ENCODE measurements around the gene KIAA1143. TPM values are rescaled to one million over a fixed set of nuclear protein-coding genes. Genes with fewer than 3 reads are reported as not detected.
A peak's percentile ranks its signal among the peaks of the same experiment; 100 is the strongest.

KIAA1143 gene
- polyA plus RNA-seq, 1 of the 3 experiments (the other 2 are of a cell fraction): 5.6 TPM

DNA sequence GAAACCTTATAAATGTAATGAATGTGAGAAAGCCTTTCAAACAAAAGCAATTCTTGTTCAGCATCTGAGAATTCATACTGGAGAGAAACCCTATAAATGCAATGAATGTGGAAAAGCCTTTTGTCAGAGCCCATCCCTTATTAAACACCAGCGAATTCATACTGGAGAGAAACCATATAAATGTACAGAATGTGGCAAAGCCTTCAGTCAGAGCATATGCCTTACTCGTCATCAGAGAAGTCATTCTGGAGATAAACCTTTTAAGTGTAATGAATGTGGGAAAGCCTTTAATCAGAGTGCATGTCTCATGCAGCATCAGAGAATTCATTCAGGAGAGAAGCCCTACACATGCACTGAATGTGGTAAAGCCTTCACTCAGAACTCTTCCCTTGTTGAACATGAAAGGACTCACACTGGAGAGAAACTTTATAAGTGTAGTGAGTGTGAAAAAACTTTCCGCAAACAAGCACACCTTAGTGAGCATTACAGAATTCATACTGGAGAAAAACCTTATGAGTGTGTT lies 26.7 kb downstream of the KIAA1143 start:
- H3K36me3 ChIP-seq (replicated peaks in 1 of 2; ENCODE audit: control insufficient read depth in 1 of 2, insufficient read depth in 2 of 2, low read length in 1 of 2): peaks cover 26 to 30% of the 10 kb centered on the region in 2 experiments
- H3F3A ChIP-seq (replicated peaks; ENCODE audit: insufficient read depth): no peaks in the 10 kb centered on the region
- TF ChIP-seq, protein P1, sequence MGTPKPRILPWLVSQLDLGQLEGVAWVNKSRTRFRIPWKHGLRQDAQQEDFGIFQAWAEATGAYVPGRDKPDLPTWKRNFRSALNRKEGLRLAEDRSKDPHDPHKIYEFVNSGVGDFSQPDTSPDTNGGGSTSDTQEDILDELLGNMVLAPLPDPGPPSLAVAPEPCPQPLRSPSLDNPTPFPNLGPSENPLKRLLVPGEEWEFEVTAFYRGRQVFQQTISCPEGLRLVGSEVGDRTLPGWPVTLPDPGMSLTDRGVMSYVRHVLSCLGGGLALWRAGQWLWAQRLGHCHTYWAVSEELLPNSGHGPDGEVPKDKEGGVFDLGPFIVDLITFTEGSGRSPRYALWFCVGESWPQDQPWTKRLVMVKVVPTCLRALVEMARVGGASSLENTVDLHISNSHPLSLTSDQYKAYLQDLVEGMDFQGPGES (IDR thresholded peaks at IDR 0.05; ENCODE audit: low read depth, low read length): no peak
- TF ChIP-seq GATA2 (CRISPR knock-in tag; IDR thresholded peaks at IDR 0.05) (no peak), FOSL2 (IDR thresholded peaks at IDR 0.05; ENCODE audit: borderline replicate concordance, low read depth) (no peak), FOXM1 (IDR thresholded peaks at IDR 0.05; ENCODE audit: low read depth) (no peak), MEF2A (IDR thresholded peaks at IDR 0.05; ENCODE audit: borderline replicate concordance, low read depth) (no peak), EZH2phosphoT487 (IDR thresholded peaks at IDR 0.05; ENCODE audit: borderline replicate concordance, low read depth) (no peak)
- H3K4me3 ChIP-seq (ENCODE audit: low read depth in 2 of 2, low read length in 1 of 2): no peak overlapping the region; a peak in 1 of 4 replicates
- no peaks in the 10 kb centered on the region for H3K9me2 ChIP-seq
- no peak overlapping the region for H3K4me2 ChIP-seq
- no peaks in the 10 kb centered on the region for H3K79me2 ChIP-seq (ENCODE audit: insufficient read depth)
- WGBS (ENCODE audit: low lambda C conversion rate): 60% methylated on average over 3 of the region's 3 CpGs
- no peak overlapping the region for H3K27ac ChIP-seq (ENCODE audit: low read depth in 2 of 2, low read length in 1 of 2)
- no peaks in the 10 kb centered on the region for H3K27me3 ChIP-seq (ENCODE audit: insufficient read depth)
- no peaks in the 10 kb centered on the region for H3K4me1 ChIP-seq (ENCODE audit: control insufficient read depth in 1 of 2, insufficient read depth in 2 of 2, low read depth in 1 of 2, low read length in 1 of 2)
- H3K9ac ChIP-seq: no peak overlapping the region
- peaks cover 48% of the 10 kb centered on the region for H3K9me3 ChIP-seq
- POLR2A ChIA-PET: no interaction called here
- no peak for DNase-seq
- no peak overlapping the region for H2AFZ ChIP-seq (ENCODE audit: low read depth)
- no peaks in the 10 kb centered on the region for H4K20me1 ChIP-seq (ENCODE audit: insufficient read depth)
- CTCF ChIA-PET: no interaction called here

DNA sequence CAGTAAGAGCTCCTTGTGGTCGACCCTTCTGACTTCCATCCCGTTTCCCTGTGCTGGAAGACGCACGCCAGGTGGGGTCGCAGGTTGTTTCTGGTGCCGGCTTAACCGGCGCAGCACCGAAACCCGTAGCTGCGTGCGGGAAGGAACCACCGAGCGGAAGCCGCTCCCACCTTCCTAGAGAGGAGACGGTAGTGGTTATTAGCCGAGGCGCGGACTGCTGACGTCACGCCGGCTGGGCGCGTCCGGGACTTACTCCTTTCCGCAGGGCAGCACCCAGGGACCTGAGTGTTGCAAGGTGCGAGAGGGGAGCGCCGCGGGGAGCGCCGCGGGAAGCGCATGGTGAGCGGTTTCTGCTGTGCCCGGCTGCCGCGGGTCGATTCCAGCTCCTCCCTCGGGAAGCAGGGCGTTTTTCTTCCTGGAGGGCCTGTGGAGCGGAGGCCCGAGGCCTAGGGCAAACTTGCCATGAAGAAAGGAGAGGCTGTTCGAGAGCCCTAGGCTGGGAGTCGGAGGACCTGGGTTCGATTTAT lies 32.0 kb downstream of the KIAA1143 start, which contains the start of gene ZNF501:
Gene ZNF501, plus strand, starts transcription at position 252 of the 527 bp plus-strand sequence. CDS start 4,787 bp downstream, outside the sequence.
- peak within 1 kb of the TSS in 1 of 2 experiments; percentile 64; a peak in 1 of 4 replicates for H3K27ac ChIP-seq (ENCODE audit: low read depth in 2 of 2, low read length in 1 of 2)
- peak within 1 kb of the TSS; percentile 42 for H3K9ac ChIP-seq
- peak; percentile 91 for DNase-seq
- peak within 1 kb of the TSS; percentile 92 for H2AFZ ChIP-seq (ENCODE audit: low read depth)
- peaks cover 23 to 27% of the 10 kb centered on the region in 2 experiments for H3K36me3 ChIP-seq (replicated peaks in 1 of 2; ENCODE audit: control insufficient read depth in 1 of 2, insufficient read depth in 2 of 2, low read length in 1 of 2)
- CTCF ChIA-PET: interaction anchor here (1.1 to 2.9 kb wide), 4 partner anchors 12 to 406 kb away, joined by 4 to 23 read pairs (median 4); partner anchors contain the start of gene ZNF502
- H3K27me3 ChIP-seq (ENCODE audit: insufficient read depth): no peaks in the 10 kb centered on the region
- H3K4me1 ChIP-seq (ENCODE audit: control insufficient read depth in 1 of 2, insufficient read depth in 2 of 2, low read depth in 1 of 2, low read length in 1 of 2): no peaks in the 10 kb centered on the region; a peak in 1 of 4 replicates
- TF ChIP-seq MXI1 (IDR thresholded peaks at IDR 0.05; ENCODE audit: low read depth, low read length) (peak; percentile 56; the same call in 1 of the 2 replicates), SIN3A (IDR thresholded peaks at IDR 0.05; ENCODE audit: borderline replicate concordance, low read depth, low read length) (no peak), POLR2AphosphoS5 (IDR thresholded peaks at IDR 0.05; ENCODE audit: low read depth, low read length) (peak; percentile 43; the same call in 1 of the 2 replicates), ELF1 (IDR thresholded peaks at IDR 0.05) (peak; percentile 59), MEF2A (IDR thresholded peaks at IDR 0.05; ENCODE audit: borderline replicate concordance, low read depth) (no peak), EZH2phosphoT487 (IDR thresholded peaks at IDR 0.05; ENCODE audit: borderline replicate concordance, low read depth) (no peak), TEAD4 (IDR thresholded peaks at IDR 0.05; ENCODE audit: borderline replicate concordance, insufficient read depth) (no peak), FOXJ3 (CRISPR knock-in tag; IDR thresholded peaks at IDR 0.05) (no peak), CHD2 (IDR thresholded peaks at IDR 0.05; ENCODE audit: low read length, partially characterized antibody) (peak; percentile 77), TAF1 (IDR thresholded peaks at IDR 0.05; ENCODE audit: borderline replicate concordance, low read depth, low read length) (peak; percentile 61; the same call in 1 of the 2 replicates), GATA2 (CRISPR knock-in tag; IDR thresholded peaks at IDR 0.05) (no peak), RCOR1 (IDR thresholded peaks at IDR 0.05; ENCODE audit: low read length) (no peak), RFX5 (IDR thresholded peaks at IDR 0.05; ENCODE audit: low read length) (no peak), TCF12 (IDR thresholded peaks at IDR 0.05) (no peak), GABPA (IDR thresholded peaks at IDR 0.05; ENCODE audit: low read depth) (peak; percentile 76)
- TF ChIP-seq, protein P2, sequence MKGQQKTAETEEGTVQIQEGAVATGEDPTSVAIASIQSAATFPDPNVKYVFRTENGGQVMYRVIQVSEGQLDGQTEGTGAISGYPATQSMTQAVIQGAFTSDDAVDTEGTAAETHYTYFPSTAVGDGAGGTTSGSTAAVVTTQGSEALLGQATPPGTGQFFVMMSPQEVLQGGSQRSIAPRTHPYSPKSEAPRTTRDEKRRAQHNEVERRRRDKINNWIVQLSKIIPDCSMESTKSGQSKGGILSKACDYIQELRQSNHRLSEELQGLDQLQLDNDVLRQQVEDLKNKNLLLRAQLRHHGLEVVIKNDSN (IDR thresholded peaks at IDR 0.05; ENCODE audit: borderline replicate concordance, low read depth): no peak
- TF ChIP-seq, protein P3, sequence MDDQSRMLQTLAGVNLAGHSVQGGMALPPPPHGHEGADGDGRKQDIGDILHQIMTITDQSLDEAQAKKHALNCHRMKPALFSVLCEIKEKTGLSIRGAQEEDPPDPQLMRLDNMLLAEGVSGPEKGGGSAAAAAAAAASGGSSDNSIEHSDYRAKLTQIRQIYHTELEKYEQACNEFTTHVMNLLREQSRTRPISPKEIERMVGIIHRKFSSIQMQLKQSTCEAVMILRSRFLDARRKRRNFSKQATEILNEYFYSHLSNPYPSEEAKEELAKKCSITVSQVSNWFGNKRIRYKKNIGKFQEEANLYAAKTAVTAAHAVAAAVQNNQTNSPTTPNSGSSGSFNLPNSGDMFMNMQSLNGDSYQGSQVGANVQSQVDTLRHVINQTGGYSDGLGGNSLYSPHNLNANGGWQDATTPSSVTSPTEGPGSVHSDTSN (IDR thresholded peaks at IDR 0.05): no peak
- TF ChIP-seq, protein P4, sequence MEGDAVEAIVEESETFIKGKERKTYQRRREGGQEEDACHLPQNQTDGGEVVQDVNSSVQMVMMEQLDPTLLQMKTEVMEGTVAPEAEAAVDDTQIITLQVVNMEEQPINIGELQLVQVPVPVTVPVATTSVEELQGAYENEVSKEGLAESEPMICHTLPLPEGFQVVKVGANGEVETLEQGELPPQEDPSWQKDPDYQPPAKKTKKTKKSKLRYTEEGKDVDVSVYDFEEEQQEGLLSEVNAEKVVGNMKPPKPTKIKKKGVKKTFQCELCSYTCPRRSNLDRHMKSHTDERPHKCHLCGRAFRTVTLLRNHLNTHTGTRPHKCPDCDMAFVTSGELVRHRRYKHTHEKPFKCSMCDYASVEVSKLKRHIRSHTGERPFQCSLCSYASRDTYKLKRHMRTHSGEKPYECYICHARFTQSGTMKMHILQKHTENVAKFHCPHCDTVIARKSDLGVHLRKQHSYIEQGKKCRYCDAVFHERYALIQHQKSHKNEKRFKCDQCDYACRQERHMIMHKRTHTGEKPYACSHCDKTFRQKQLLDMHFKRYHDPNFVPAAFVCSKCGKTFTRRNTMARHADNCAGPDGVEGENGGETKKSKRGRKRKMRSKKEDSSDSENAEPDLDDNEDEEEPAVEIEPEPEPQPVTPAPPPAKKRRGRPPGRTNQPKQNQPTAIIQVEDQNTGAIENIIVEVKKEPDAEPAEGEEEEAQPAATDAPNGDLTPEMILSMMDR (IDR thresholded peaks at IDR 0.05): no peak
- TF ChIP-seq, protein P5, sequence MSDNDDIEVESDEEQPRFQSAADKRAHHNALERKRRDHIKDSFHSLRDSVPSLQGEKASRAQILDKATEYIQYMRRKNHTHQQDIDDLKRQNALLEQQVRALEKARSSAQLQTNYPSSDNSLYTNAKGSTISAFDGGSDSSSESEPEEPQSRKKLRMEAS (IDR thresholded peaks at IDR 0.05; ENCODE audit: low read depth): peak; percentile 67
- H3K4me2 ChIP-seq: peak within 1 kb of the TSS; percentile 48
- no peaks in the 10 kb centered on the region for H4K20me1 ChIP-seq (ENCODE audit: insufficient read depth)
- POLR2A ChIA-PET: interaction anchor here (0.7 to 1.6 kb wide), 4 partner anchors 16 to 391 kb away, joined by 4 to 34 read pairs (median 5); partner anchors contain the start of genes KIAA1143, KIF15, ZNF502 and ZNF660
- H3F3A ChIP-seq (replicated peaks; ENCODE audit: insufficient read depth): no peaks in the 10 kb centered on the region
- WGBS (ENCODE audit: low lambda C conversion rate): 21% methylated on average over 27 of the region's 46 CpGs
- H3K4me3 ChIP-seq (ENCODE audit: low read depth in 2 of 2, low read length in 1 of 2): peak within 1 kb of the TSS; percentile 65 to 69
- no peaks in the 10 kb centered on the region for H3K9me2 ChIP-seq
- peaks cover 24% of the 10 kb centered on the region for H3K9me3 ChIP-seq
- no peaks in the 10 kb centered on the region for H3K79me2 ChIP-seq (ENCODE audit: insufficient read depth)

Data from SK-N-SH (cell line).